NCI-H2196 treated with DMSO at 0.1 percent for 48 hours (cell line): ENCODE measurements around the gene ETNK1.
"Not testable (repeated sequence)": the region's sequence is repeated elsewhere in the genome, so short reads cannot be mapped to it uniquely, and the experiment has no call there.

Experiments
- DNase-seq: peaks from one replicate; lab custom pipeline; 2025; ENCODE audit not compliant: unreplicated experiment; lab: John Stamatoyannopoulos, UW

The ETNK1 gene, protein sequence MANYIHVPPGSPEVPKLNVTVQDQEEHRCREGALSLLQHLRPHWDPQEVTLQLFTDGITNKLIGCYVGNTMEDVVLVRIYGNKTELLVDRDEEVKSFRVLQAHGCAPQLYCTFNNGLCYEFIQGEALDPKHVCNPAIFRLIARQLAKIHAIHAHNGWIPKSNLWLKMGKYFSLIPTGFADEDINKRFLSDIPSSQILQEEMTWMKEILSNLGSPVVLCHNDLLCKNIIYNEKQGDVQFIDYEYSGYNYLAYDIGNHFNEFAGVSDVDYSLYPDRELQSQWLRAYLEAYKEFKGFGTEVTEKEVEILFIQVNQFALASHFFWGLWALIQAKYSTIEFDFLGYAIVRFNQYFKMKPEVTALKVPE

DNA sequence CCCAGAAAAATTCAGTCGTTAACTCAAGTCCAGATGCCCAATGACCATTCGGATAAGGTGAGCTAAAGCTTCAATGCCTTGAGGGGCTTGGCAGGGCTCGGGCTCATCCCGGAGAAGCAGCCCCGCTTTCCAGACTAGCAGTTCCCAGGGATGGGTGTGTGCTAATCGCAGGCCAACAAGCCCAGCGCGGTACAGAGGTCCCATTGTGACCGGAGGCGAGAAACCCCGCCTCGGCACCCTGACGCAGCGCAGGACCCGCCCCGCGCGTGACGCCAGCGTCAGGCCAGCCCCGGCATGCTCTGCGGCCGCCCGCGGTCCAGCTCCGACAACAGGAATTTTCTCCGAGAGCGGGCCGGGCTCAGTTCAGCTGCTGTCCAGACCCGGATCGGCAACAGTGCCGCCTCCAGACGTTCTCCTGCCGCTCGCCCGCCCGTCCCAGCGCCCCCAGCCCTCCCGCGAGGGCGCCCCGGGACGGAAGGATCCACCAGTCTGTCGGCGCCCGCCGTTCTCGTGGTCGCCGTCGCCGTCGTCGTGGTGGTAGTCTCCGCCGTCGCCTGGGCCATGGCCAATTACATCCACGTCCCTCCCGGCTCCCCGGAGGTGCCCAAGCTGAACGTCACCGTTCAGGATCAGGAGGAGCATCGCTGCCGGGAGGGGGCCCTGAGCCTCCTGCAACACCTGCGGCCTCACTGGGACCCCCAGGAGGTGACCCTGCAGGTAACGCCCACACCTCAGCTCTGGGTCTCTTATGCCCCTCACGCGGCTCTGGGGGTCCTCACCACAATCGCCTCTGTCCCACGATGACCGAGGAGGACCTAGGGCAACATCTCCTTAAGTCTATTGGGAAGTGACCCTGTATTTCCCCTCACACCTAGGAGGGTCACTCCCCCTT lies at the start of gene ETNK1:
Gene ETNK1, plus strand, starts transcription at position 302 of the 892 bp plus-strand sequence. Its CDS starts 260 bp downstream, at position 562.
- DNase-seq: peak; percentile 98

GRCh38 chr12:22576065-22576464 lies 48.9 kb upstream of the ETNK1 start:
- no peak for DNase-seq

DNA sequence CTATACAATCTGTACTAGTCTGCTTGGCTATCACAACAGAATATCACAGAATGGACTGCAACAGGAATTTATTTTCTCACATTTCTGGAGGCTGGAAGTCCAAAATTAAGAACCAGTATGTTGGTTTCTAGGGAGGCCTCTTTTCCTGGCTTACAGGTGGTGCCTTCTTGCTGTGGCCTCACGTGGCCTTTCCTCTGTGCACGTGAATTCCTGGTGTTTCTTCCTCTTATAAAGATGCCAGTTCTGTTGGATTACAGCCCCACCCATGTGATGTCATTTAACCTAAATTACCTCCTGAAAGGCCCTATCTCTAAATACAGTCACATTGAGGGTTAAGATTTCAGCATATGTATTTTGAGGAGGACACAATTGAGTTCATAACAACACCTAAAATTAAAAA lies 48.5 kb upstream of the ETNK1 start:
- no peak for DNase-seq

- DNase-seq: no peak
These were observed 47.3 kb upstream of the ETNK1 start for GRCh38 chr12:22577667-22578066.

GRCh38 chr12:22578328-22578727 lies 46.6 kb upstream of the ETNK1 start:
- no peak for DNase-seq

- DNase-seq: peak; percentile 56
These were observed 36.2 kb upstream of the ETNK1 start for GRCh38 chr12:22588817-22589216.

DNA sequence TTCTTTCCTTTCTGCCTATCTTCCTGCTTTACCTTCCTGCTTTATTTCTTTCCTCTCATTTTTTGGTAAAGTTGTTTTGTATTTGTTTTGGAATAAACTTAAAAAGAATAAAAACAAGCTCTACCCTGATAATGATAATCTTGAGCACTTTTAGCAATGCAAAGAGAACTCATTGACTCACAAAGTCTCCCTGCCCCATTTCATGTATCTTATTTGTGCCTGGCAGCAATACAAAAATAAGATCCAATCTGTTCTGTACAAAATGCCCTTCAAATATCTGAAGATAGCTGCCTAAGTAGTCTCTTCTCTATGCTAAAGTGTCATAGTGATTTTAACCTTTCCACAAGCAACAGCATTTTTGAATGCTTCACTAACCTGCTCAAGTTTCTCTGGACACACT lies 31.1 kb upstream of the ETNK1 start:
- no peak for DNase-seq

GRCh38 chr12:22597539-22597938 lies 27.4 kb upstream of the ETNK1 start:
- DNase-seq: not testable (repeated sequence)

- no peak for DNase-seq
These were observed 26.7 kb upstream of the ETNK1 start for GRCh38 chr12:22598141-22598762.

DNA sequence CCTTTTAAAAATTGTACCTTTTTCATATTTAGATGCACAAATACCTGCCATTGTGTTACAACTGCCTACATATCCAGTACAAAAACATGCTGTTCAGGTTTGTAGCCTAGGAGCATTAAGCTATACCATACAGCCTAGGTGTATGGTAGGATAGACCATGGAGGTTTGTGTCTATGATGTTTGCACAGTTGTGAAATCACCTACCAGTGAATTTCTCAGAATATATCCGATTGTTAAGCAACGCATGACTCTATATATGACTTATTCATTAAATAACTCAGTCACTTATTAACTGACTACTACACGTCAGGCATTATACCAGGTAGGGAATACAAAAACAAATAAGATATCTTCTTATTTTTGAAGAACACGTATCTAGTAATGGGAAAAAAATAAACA lies 26.2 kb upstream of the ETNK1 start:
- DNase-seq: no peak

DNA sequence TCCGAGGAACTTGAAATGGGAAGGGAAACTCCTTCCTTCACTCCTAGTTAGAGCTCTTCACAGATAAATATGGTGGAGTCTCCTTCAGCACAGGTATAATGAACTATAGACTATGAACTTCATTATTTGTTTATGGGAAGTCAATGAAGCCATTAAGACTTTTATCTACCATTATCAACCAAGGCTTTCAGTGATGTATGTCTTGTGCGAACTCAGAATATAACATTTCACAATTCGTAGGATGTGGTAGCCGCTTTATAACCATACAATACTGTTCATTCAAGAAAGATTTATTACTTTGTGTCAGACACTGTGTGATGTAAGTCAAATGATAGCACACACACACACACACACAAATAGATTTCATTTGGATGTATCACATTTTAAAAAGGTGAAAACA lies 24.8 kb upstream of the ETNK1 start:
- DNase-seq: no peak

DNA sequence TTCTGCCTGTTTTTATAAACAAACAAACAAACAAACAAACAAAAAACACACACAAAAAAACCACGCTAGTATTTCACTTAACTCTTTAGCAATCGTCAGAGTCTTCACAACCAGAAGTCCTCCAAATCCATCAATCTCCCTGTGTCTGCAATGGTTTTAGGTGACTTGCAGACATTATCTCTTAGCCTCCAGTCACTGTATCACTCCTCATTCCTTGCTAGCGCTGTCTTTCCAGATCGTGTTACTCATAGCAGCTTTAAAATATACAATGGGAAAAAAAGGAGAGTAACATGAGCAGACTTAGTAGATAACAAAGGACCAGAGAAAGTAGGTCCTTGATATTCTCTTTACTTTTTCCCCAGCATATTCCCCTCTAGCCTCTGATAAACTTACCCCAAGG lies 15.5 kb upstream of the ETNK1 start:
- no peak for DNase-seq

DNA sequence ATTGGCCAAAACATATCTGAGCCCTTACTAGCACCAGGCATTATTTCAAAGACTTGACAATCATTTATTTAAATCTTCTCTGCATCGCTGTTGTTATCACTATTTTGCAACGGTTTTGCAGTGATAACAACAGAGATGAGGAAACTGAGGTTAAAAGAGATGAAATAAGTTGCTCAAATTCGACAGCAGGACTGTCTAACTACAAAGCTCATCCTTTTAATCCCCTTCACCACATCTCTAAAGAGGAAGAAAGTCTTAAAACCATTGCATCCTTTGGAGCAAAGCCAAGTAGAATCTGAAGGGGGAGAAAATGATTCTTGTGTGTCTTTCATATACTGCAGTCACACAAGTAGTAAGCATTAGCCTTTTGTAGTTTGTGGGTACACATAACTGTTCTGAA lies 14.8 kb upstream of the ETNK1 start:
- DNase-seq: no peak

- DNase-seq: not testable (repeated sequence)
These were observed 12.1 kb upstream of the ETNK1 start for GRCh38 chr12:22612822-22613221.

- DNase-seq: no peak
These were observed 8.9 kb upstream of the ETNK1 start for GRCh38 chr12:22615963-22616501.

DNA sequence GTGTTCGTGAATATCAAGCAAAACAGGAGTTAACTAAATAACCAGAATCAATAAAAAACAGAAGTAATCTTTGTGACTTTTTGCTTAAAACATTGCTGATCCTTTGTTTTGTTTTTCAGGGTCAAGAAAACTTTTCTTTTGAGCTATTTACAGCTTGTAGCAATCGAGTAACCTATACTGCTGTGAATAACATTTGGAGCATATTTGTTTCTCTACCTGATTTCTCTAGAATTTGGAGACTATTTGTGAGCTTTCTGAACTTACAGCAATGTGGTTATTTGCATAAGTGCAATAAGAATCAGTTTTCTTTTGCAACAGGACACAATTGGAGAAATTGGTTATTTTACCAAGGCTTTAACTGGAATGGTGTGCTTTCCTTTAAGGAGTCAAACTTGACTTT lies 7.3 kb upstream of the ETNK1 start:
- no peak for DNase-seq

DNA sequence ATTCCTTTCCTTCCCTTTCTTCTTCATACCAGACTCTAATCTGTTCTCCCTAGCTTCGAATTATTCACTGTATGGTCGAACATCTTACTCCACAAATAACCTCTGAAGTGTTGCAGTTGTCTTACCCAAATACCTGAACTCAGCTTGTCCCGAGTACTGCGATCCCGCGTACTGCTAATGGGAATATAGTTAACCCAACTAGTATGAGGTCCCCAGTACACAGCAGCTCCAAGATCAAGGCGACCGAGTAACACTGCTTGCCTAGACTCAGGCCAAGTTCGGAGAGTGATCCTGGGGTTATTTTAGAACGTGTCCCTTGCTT lies 462 bp upstream of the ETNK1 start:
- no peak for DNase-seq

- DNase-seq: peak; percentile 78
These were observed 857 bp downstream of the ETNK1 start for GRCh38 chr12:22625762-22626294.

DNA sequence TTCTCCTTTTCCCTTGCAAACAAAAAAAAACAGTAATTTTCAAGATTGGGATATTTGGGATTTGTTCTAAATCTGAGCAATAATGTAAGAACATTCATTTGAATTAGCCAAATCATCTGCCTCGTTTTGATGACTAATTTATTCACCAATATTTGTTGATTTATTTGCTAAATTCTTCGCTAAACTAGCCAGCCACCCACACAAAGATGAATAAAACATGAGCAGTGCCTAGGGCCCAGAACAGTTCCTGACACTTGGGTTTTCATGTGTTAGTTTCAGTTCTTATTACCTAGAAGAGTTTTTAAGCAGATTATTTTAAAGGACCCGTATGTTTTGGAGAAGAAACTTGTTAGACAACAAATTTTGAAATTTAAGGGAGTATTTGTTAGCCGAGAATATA lies 1.4 kb downstream of the ETNK1 start:
- DNase-seq: no peak

DNA sequence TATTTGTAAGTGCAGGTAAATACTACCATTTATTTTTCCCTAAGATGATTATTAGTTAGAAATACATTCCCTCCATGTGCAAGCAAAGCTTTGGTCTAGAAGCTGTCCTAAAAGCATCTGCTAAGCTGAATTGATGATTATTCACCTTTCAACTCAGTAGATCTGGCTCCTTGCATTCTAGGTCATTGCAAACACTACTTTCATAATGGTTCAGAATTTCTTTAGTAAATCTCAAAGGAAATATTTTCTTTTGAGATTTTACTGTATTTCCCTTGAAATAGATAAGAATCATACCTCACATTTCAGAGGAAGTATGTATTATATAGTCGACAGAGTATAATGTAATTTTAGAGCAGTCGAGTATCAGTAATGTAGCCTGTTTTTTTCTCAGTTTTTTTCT lies 2.4 kb downstream of the ETNK1 start:
- DNase-seq: no peak

- DNase-seq: no peak
These were observed 3.3 kb downstream of the ETNK1 start for GRCh38 chr12:22628228-22628627.
